NB4 (cell line): ENCODE measurements around the gene PCDHGA1.

Source experiments
- MAX ChIP-seq: IDR thresholded peaks from 2 replicates; pipeline ENCODE4 v1.6.1; 2011; ENCODE audit warnings: low read depth, low read length
- MYC ChIP-seq: IDR thresholded peaks from 2 replicates; pipeline ENCODE4 v1.6.1; 2011; ENCODE audit warnings: low read depth, low read length
- POLR2A ChIP-seq: IDR thresholded peaks from 2 replicates; pipeline ENCODE4 v1.6.1; 2011; ENCODE audit warnings: mild to moderate bottlenecking; ENCODE audit not compliant: insufficient read length; ENCODE audit errors: extremely low read depth
- TF ChIP-seq, protein P1 (sequence below): IDR thresholded peaks from one replicate; pipeline ENCODE4 v1.5.1; 2012; ENCODE audit warnings: low read depth, low read length

DNA sequence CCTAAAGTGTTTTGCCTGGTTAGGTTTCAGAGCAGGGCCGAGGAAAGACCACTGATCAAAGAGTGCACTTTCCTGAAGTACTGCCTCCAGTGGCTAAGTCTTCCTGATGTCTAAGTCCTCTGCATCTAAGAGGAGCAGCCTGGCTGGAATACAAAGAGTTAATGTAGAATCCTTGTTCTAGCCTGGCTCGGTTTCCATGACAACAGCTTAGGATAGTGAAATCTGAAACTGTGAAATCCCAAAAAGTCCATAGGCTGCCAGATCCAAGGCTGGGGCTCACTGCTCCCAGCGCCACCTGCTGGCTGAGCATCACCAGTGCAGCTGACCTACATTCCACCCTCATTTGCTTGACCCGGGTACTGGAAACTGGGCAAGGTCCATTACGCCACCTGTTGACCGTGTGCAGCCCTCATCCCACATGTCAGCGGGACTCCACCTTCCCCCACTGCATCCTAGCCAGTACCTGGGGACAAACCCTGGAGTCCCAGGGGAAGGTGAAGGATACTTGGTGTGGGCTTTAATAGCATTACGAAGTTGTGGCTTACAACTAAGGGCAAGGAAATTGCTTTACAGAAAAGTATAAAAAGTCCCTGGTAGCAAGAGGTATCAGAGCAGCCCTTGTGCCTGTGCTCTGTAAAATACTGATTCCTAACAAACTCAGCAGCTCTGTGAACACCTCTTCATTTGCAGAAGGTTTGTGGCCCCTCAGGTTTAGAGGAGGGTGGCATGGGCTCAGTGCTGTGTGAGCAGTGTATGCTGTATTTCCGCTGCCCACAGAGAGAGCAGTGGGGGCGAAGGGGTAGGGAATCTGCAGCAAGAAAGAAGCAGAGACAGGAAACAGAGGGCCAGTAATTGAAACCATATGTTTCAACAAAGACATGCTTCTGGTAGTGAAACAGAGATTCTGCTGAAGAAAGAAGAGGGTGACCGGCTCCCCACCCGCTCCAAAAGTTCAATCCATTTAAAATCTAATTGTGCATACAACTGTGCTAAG, 194.6 kb downstream of the PCDHGA1 start:
- TF ChIP-seq, protein P1, sequence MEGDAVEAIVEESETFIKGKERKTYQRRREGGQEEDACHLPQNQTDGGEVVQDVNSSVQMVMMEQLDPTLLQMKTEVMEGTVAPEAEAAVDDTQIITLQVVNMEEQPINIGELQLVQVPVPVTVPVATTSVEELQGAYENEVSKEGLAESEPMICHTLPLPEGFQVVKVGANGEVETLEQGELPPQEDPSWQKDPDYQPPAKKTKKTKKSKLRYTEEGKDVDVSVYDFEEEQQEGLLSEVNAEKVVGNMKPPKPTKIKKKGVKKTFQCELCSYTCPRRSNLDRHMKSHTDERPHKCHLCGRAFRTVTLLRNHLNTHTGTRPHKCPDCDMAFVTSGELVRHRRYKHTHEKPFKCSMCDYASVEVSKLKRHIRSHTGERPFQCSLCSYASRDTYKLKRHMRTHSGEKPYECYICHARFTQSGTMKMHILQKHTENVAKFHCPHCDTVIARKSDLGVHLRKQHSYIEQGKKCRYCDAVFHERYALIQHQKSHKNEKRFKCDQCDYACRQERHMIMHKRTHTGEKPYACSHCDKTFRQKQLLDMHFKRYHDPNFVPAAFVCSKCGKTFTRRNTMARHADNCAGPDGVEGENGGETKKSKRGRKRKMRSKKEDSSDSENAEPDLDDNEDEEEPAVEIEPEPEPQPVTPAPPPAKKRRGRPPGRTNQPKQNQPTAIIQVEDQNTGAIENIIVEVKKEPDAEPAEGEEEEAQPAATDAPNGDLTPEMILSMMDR = peak; percentile 94
- no peak for TF ChIP-seq POLR2A
- peak; percentile 45; the same call in 1 of the 2 replicates for TF ChIP-seq MAX
- no peak for TF ChIP-seq MYC
